Fibroblast of villous mesenchyme (primary cell): ENCODE data around the gene LEMD3. TPM values are rescaled to one million over a fixed set of nuclear protein-coding genes. Genes with fewer than 3 reads are reported as not detected.
"Not testable (repeated sequence)": the region's sequence is repeated elsewhere in the genome, so short reads cannot be mapped to it uniquely, and the experiment has no call there.

ENCODE experiments used
- DNase-seq: peaks from one replicate; pipeline ENCODE4 v3.0.0-alpha.2; 2010; ENCODE audit warnings: low read depth
- H3K4me3 ChIP-seq: 2 replicates; pipeline ENCODE4 v1.5.1; 2011; ENCODE audit warnings: low read depth, mild to moderate bottlenecking, low read length
- CTCF ChIP-seq: IDR thresholded peaks from 2 replicates; pipeline ENCODE4 v1.5.1; 2012; ENCODE audit warnings: low read depth, mild to moderate bottlenecking, low read length; ENCODE audit not compliant: insufficient read depth
- total RNA-seq: library from RNA; depleted of rRNA; stranded (reverse); fragments of >200 nt; gene quantifications from 2 replicates; pipeline ENCODE4 v1.2.3, GENCODE V29; 2012

The LEMD3 gene
- total RNA-seq, 1 donor = 32.0 TPM

GRCh38 chr12:65282840-65283239 lies 113.5 kb downstream of the LEMD3 start:
- TF ChIP-seq CTCF = no peak
- no peak overlapping the region for H3K4me3 ChIP-seq
- DNase-seq = no peak

- not testable (repeated sequence) for H3K4me3 ChIP-seq, DNase-seq
Measured at GRCh38 chr12:65285532-65285931, 116.1 kb downstream of the LEMD3 start.

GRCh38 chr12:65287426-65287825 lies 118.0 kb downstream of the LEMD3 start:
- no peak for DNase-seq
- no peak overlapping the region for H3K4me3 ChIP-seq
- TF ChIP-seq CTCF = no peak

GRCh38 chr12:65292241-65292640 lies 122.9 kb downstream of the LEMD3 start:
- no peak overlapping the region for H3K4me3 ChIP-seq
- TF ChIP-seq CTCF = no peak
- no peak for DNase-seq

GRCh38 chr12:65293735-65294134 lies 124.4 kb downstream of the LEMD3 start:
- no peak overlapping the region for H3K4me3 ChIP-seq
- no peak for TF ChIP-seq CTCF
- no peak for DNase-seq

- TF ChIP-seq CTCF = no peak
- no peak for DNase-seq
- no peak overlapping the region for H3K4me3 ChIP-seq
Measured at GRCh38 chr12:65294641-65295262, 125.4 kb downstream of the LEMD3 start.

GRCh38 chr12:65296508-65297265 lies 127.3 kb downstream of the LEMD3 start:
- no peak for TF ChIP-seq CTCF
- no peak overlapping the region for H3K4me3 ChIP-seq
- no peak for DNase-seq

Other genes starting within 250 kb of the LEMD3 start
- gene WIF1, start 48.3 kb upstream of the LEMD3 start, total RNA-seq = not detected in 2 replicates
- 89.2 and 111 TPM in 2 replicates for gene MSRB3, start 109.1 kb downstream of the LEMD3 start, total RNA-seq